T-cell (primary cell): ENCODE data around the gene CHD1. TPM values are rescaled to one million over a fixed set of nuclear protein-coding genes. Genes with fewer than 3 reads are reported as not detected.
"Not testable (repeated sequence)": the region's sequence is repeated elsewhere in the genome, so short reads cannot be mapped to it uniquely, and the experiment has no call there.

ENCODE experiments used
- ATAC-seq, 4 experiments: fragments of 200-7000 bp in 3 of 4; fragments of 150-1000 bp in 1 of 4; cut with Tn5 transposase; replicated peaks in 1 of 4; 1 replicate in 3 of 4; 2 replicates in 1 of 4; pipeline ENCODE4 v1.10.0; 2021; ENCODE audit warnings: moderate library complexity in 3 of 4, mild to moderate bottlenecking in 2 of 4, moderate number of reproducible peaks in 1 of 4
- CTCF ChIA-PET, 2 donors: fragments of 300-600 bp; sonication (Branson Sonifier 250); formaldehyde crosslinking; loops; one replicate each; lab custom pipeline; 2022; ENCODE audit warnings: antibody characterized with exemption in 2 of 2; lab: Charles Lee
- POLR2A ChIA-PET, 2 donors: fragments of 300-600 bp; sonication (Branson Sonifier 250); formaldehyde crosslinking; loops; one replicate each; lab custom pipeline; 2022; ENCODE audit warnings: antibody characterized with exemption in 2 of 2; lab: Charles Lee
- DNase-seq, 35 experiments: peaks; one replicate each; pipeline versions ENCODE4 v3.0.0 to v3.0.0-alpha.2; 2013 to 2023
- H3K27ac ChIP-seq: one replicate; pipeline ENCODE4 v1.5.1; 2013; ENCODE audit warnings: low read length
- H3K27me3 ChIP-seq, 2 experiments: replicated peaks in 1 of 2; 1 replicate in 1 of 2; 2 replicates in 1 of 2; pipeline versions ENCODE4 v1.6.1 to v1.7.0; 2013; ENCODE audit warnings: low read length in 1 of 2, mixed read lengths in 1 of 2; ENCODE audit not compliant: control insufficient read depth in 2 of 2, insufficient read depth in 2 of 2; ENCODE audit errors: extremely low read depth in 1 of 2
- H3K36me3 ChIP-seq, 2 donors: 1 replicate in 1 of 2; 2 replicates in 1 of 2; pipeline versions ENCODE4 v1.6.1 to v1.7.0; 2013; ENCODE audit warnings: low read length in 1 of 2; ENCODE audit not compliant: control insufficient read depth in 2 of 2, insufficient read depth in 1 of 2; ENCODE audit errors: extremely low read depth in 1 of 2
- H3K4me1 ChIP-seq, 2 experiments: 1 replicate in 1 of 2; 2 replicates in 1 of 2; pipeline versions ENCODE4 v1.6.1 to v1.7.0; 2013; ENCODE audit warnings: low read length in 2 of 2, mixed read lengths in 1 of 2; ENCODE audit not compliant: insufficient read depth in 2 of 2, control insufficient read depth in 1 of 2; ENCODE audit errors: extremely low read depth in 1 of 2
- H3K4me3 ChIP-seq, 2 donors: 1 replicate in 1 of 2; 2 replicates in 1 of 2; pipeline versions ENCODE4 v1.5.1 to v1.7.0; 2013; ENCODE audit warnings: mild to moderate bottlenecking in 2 of 2, low read length in 1 of 2, moderate library complexity in 1 of 2; ENCODE audit not compliant: control insufficient read depth in 1 of 2; ENCODE audit errors: extremely low read depth in 1 of 2
- H3K9me3 ChIP-seq: 2 replicates; pipeline ENCODE4 v1.7.0; 2013
- H3K27ac Mint-ChIP-seq, 2 donors: one replicate each; pipeline ENCODE4 v1.8.0; 2020 to 2021; ENCODE audit warnings: mild to moderate bottlenecking in 2 of 2, mixed read lengths in 2 of 2
- H3K27me3 Mint-ChIP-seq, 2 donors: one replicate each; pipeline ENCODE4 v1.8.0; 2021 to 2022; ENCODE audit warnings: mixed read lengths in 2 of 2
- H3K36me3 Mint-ChIP-seq: one replicate; pipeline ENCODE4 v1.8.0; 2021; ENCODE audit warnings: mixed read lengths
- H3K4me1 Mint-ChIP-seq, 3 donors: one replicate each; pipeline ENCODE4 v1.8.0; 2020 to 2022; ENCODE audit warnings: mixed read lengths in 3 of 3, mild to moderate bottlenecking in 1 of 3
- H3K4me3 Mint-ChIP-seq, 3 donors: one replicate each; pipeline ENCODE4 v1.8.0; 2020 to 2022; ENCODE audit warnings: mild to moderate bottlenecking in 3 of 3, mixed read lengths in 3 of 3, moderate library complexity in 3 of 3
- H3K9me3 Mint-ChIP-seq, 3 donors: one replicate each; pipeline ENCODE4 v1.8.0; 2020 to 2022; ENCODE audit warnings: mixed read lengths in 3 of 3
- WGBS: methylation state at CpG from one replicate; pipeline ENCODE4 v1.1.5; 2013; ENCODE audit warnings: missing lambda C conversion rate; ENCODE audit not compliant: insufficient coverage; 5-methylcytosine and 5-hydroxymethylcytosine counted together
- total RNA-seq, 35 experiments: library from RNA in 6 of 35; stranded (reverse) in 6 of 35; fragments of 120-200 nt in 1 of 35; gene quantifications; one replicate each; pipeline versions ENCODE4 v1.2.1 to v1.2.4 and lab custom pipeline; 2013 to 2026

CHD1 gene
- total RNA-seq, 5 donors from 2014 or later (not counting 1 experiment from before 2014, with no cell fraction given), result 61.5 to 150 (median 64.9) TPM

DNA sequence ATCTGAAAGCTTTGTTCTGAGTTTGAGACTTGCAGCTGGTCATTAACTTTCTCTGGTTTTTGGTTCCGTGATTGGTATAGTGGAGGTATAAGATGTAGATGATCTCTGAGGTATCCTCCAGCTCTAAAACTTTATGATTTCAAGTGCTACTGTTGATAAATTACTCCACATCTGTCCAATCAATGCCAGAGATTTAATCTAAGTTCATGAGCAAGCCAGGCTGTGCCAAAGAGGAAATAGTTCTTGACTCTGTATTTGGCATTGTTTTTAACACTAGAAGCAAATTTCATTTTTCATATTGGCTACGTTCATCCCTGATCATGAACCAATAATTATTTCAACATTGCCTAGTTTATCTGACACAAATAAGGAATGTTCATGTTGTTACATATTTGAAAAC, 28.5 kb upstream of the CHD1 start:
- H3K27ac Mint-ChIP-seq, result no peak overlapping the region
- ChIA-PET POLR2A (no interaction called here), CTCF (no interaction called here)
- no peaks in the 10 kb centered on the region for H3K36me3 ChIP-seq
- DNase-seq (no peak), ATAC-seq (no peak)
- H3K4me1 Mint-ChIP-seq, result no peaks in the 10 kb centered on the region
- WGBS, result no CpG with 5 or more reads among the region's 2 CpGs
- H3K4me3 ChIP-seq, result no peak overlapping the region
- H3K36me3 Mint-ChIP-seq, result no peaks in the 10 kb centered on the region
- no peaks in the 10 kb centered on the region for H3K9me3 ChIP-seq
- H3K27me3 ChIP-seq, result no peaks in the 10 kb centered on the region
- H3K4me3 Mint-ChIP-seq, result no peak overlapping the region
- no peaks in the 10 kb centered on the region for H3K27me3 Mint-ChIP-seq
- no peaks in the 10 kb centered on the region for H3K9me3 Mint-ChIP-seq
- H3K4me1 ChIP-seq, result no peaks in the 10 kb centered on the region
- H3K27ac ChIP-seq, result no peak overlapping the region

DNA sequence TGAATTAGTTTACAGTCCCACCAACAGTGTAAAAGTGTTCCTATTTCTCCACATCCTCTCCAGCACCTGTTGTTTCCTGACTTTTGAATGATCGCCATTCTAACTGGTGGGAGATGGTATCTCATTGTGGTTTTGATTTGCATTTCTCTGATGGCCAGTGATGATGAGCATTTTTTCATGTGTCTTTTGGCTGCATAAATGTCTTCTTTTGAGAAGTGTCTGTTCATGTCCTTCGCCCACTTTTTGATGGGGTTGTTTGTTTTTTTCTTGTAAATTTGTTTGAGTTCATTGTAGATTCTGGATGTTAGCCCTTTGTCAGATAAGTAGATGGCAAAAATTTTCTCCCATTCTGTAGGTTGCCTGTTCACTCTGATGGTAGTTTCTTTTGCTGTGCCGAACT, 27.1 kb upstream of the CHD1 start:
- H3K4me1 ChIP-seq, H3K4me3 Mint-ChIP-seq, H3K36me3 Mint-ChIP-seq, ATAC-seq, H3K27ac ChIP-seq, H3K27me3 ChIP-seq, H3K36me3 ChIP-seq, H3K4me3 ChIP-seq, POLR2A ChIA-PET, H3K9me3 ChIP-seq, CTCF ChIA-PET, H3K4me1 Mint-ChIP-seq, H3K27ac Mint-ChIP-seq, DNase-seq, H3K27me3 Mint-ChIP-seq, H3K9me3 Mint-ChIP-seq: not testable (repeated sequence)
- no CpG with 5 or more reads among the region's 3 CpGs for WGBS

GRCh38 chr5:98955471-98955870, 26.7 kb upstream of the CHD1 start:
- no CpG with 5 or more reads among the region's 2 CpGs for WGBS
- CTCF ChIA-PET, H3K36me3 Mint-ChIP-seq, H3K9me3 ChIP-seq, H3K27ac ChIP-seq, H3K9me3 Mint-ChIP-seq, ATAC-seq, POLR2A ChIA-PET, H3K36me3 ChIP-seq, H3K4me3 Mint-ChIP-seq, H3K27me3 Mint-ChIP-seq, H3K4me1 ChIP-seq, H3K27me3 ChIP-seq, H3K27ac Mint-ChIP-seq, H3K4me3 ChIP-seq, DNase-seq, H3K4me1 Mint-ChIP-seq: not testable (repeated sequence)

- CTCF ChIA-PET, result interaction anchor here in 1 of 2 donors (0.5 kb wide), 1 partner anchor 32 kb away, joined by 3 read pairs; no protein-coding TSS in a partner anchor
Measured at GRCh38 chr5:98954392-98955028, 25.7 kb upstream of the CHD1 start.

GRCh38 chr5:98942847-98943246, 14.0 kb upstream of the CHD1 start:
- H3K36me3 ChIP-seq, result no peaks in the 10 kb centered on the region
- no peak for ATAC-seq

More at GRCh38 chr5:98954392-98955028, 25.7 kb upstream of the CHD1 start:
- Histone ChIP-seq H3K36me3 (no peaks in the 10 kb centered on the region), H3K4me1 (no peaks in the 10 kb centered on the region), H3K9me3 (no peaks in the 10 kb centered on the region), H3K27me3 (no peaks in the 10 kb centered on the region), H3K4me3 (no peak overlapping the region), H3K27ac (no peak overlapping the region)
- 89% methylated on average over 3 of the region's 5 CpGs for WGBS
- Mint-ChIP-seq H3K4me3 (no peak overlapping the region), H3K36me3 (no peaks in the 10 kb centered on the region), H3K27me3 (no peaks in the 10 kb centered on the region), H3K4me1 (no peaks in the 10 kb centered on the region), H3K27ac (no peak overlapping the region), H3K9me3 (no peaks in the 10 kb centered on the region)
- DNase-seq (no peak), ATAC-seq (no peak)
- POLR2A ChIA-PET, result no interaction called here

GRCh38 chr5:98941131-98941883, 12.5 kb upstream of the CHD1 start:
- peak overlapping the region; percentile 56 to 60 for H3K27ac Mint-ChIP-seq
- peaks cover 35 to 68% (median 59%) of the 10 kb centered on the region in 3 donors for H3K4me1 Mint-ChIP-seq
- no peak overlapping the region for H3K4me3 Mint-ChIP-seq
- H3K9me3 ChIP-seq, result no peaks in the 10 kb centered on the region
- no peaks in the 10 kb centered on the region for H3K9me3 Mint-ChIP-seq
- no peaks in the 10 kb centered on the region for H3K27me3 ChIP-seq
- 80% methylated on average over 1 of the region's 6 CpGs for WGBS
- ChIA-PET CTCF (interaction anchor here (0.6 to 1.8 kb wide), 7 partner anchors 8 to 119 kb away, joined by 3 to 4 read pairs (median 3); no protein-coding TSS in a partner anchor), POLR2A (interaction anchor here (0.6 to 1.5 kb wide), 10 partner anchors 8 to 1956 kb away, joined by 3 to 8 read pairs (median 4); no protein-coding TSS in a partner anchor)
- no peaks in the 10 kb centered on the region for H3K36me3 ChIP-seq
- H3K36me3 Mint-ChIP-seq, result no peaks in the 10 kb centered on the region
- H3K27ac ChIP-seq, result no peak overlapping the region
- H3K4me1 ChIP-seq, result peaks cover 0 to 2% of the 10 kb centered on the region in 2 experiments
- H3K4me3 ChIP-seq, result no peak overlapping the region
- DNase-seq, result no peak
- ATAC-seq, result no peak
- no peaks in the 10 kb centered on the region for H3K27me3 Mint-ChIP-seq

More at GRCh38 chr5:98942847-98943246, 14.0 kb upstream of the CHD1 start:
- ChIA-PET POLR2A (no interaction called here), CTCF (interaction anchor here in 1 of 2 donors (0.5 kb wide), 1 partner anchor 8 kb away, joined by 5 read pairs; no protein-coding TSS in a partner anchor)
- H3K4me1 ChIP-seq, result peaks cover 0 to 2% of the 10 kb centered on the region in 2 experiments
- peaks cover 42 to 60% (median 53%) of the 10 kb centered on the region in 3 donors for H3K4me1 Mint-ChIP-seq
- H3K9me3 ChIP-seq, result no peaks in the 10 kb centered on the region
- H3K9me3 Mint-ChIP-seq, result no peaks in the 10 kb centered on the region
- DNase-seq, result no peak
- H3K36me3 Mint-ChIP-seq, result no peaks in the 10 kb centered on the region
- no peak overlapping the region for H3K4me3 ChIP-seq
- H3K27ac Mint-ChIP-seq, result peak overlapping the region in 1 of 2 donors; percentile 2
- no peak overlapping the region for H3K4me3 Mint-ChIP-seq
- no peaks in the 10 kb centered on the region for H3K27me3 Mint-ChIP-seq
- 100% methylated on average over 1 of the region's 3 CpGs for WGBS
- H3K27ac ChIP-seq, result no peak overlapping the region
- no peaks in the 10 kb centered on the region for H3K27me3 ChIP-seq
